HEK293 (cell line): ENCODE measurements around the gene ARFRP1.

Source experiments
- CTCF ChIA-PET: fragments of 350-600 bp; formaldehyde crosslinking; extraction: SDS; loops from one replicate; lab custom pipeline; 2021; ENCODE audit warnings: antibody characterized with exemption; lab: Yijun Ruan, JAX
- POLR2A ChIA-PET: fragments of 300-600 bp; formaldehyde crosslinking; extraction: SDS; loops from one replicate; lab custom pipeline; 2020; ENCODE audit warnings: antibody characterized with exemption, inconsistent platforms; lab: Yijun Ruan, JAX
- H3K27ac ChIP-seq: fragments of 200-500 bp; sonication (Bioruptor generic); 2 replicates; pipeline ENCODE4 v1.5.1; 2014; ENCODE audit warnings: low read depth, low read length, control low read depth, inconsistent platforms; ENCODE audit errors: extremely low read depth
- H3K36me3 ChIP-seq, 2 experiments: fragments of 200-500 bp in 1 of 2; sonication (Bioruptor generic) in 1 of 2; 1 replicate in 1 of 2; 2 replicates in 1 of 2; pipeline ENCODE4 v1.5.1; 2014 to 2017; ENCODE audit warnings: inconsistent platforms in 2 of 2, low read length in 2 of 2; ENCODE audit not compliant: control insufficient read depth in 2 of 2, insufficient read depth in 1 of 2
- H3K4me1 ChIP-seq: fragments of 200-500 bp; sonication (Bioruptor generic); 2 replicates; pipeline ENCODE4 v1.5.1; 2014; ENCODE audit warnings: mild to moderate bottlenecking, low read length, inconsistent platforms; ENCODE audit not compliant: control insufficient read depth, insufficient read depth
- H3K4me3 ChIP-seq: 2 replicates; pipeline ENCODE4 v1.5.1; 2011; ENCODE audit warnings: low read depth, mild to moderate bottlenecking, control low read depth, low read length, moderate library complexity
- H3K9me3 ChIP-seq: fragments of 200-500 bp; sonication (Bioruptor generic); 2 replicates; pipeline ENCODE4 v1.5.1; 2014; ENCODE audit warnings: low read depth, low read length, inconsistent platforms; ENCODE audit not compliant: control insufficient read depth, insufficient read depth
- GLIS2 ChIP-seq: fragments of 450-650 bp; formaldehyde crosslinking; IDR thresholded peaks from 2 replicates; pipeline ENCODE4 v1.5.1; 2016; ENCODE audit warnings: missing biosample characterization, missing genetic modification characterization
- KLF8 ChIP-seq: fragments of 450-650 bp; formaldehyde crosslinking; IDR thresholded peaks from 2 replicates; pipeline ENCODE4 v1.5.1; 2016; ENCODE audit warnings: missing biosample characterization, missing genetic modification characterization
- RBAK ChIP-seq: fragments of 450-650 bp; formaldehyde crosslinking; IDR thresholded peaks from 2 replicates; pipeline ENCODE4 v1.5.1; 2016; ENCODE audit warnings: missing biosample characterization, missing genetic modification characterization
- SCRT2 ChIP-seq: fragments of 450-650 bp; formaldehyde crosslinking; IDR thresholded peaks from 2 replicates; pipeline ENCODE4 v1.5.1; 2016; ENCODE audit warnings: missing biosample characterization, missing genetic modification characterization
- ZBTB8A ChIP-seq: fragments of 450-650 bp; formaldehyde crosslinking; IDR thresholded peaks from 2 replicates; pipeline ENCODE4 v1.5.1; 2016; ENCODE audit warnings: missing biosample characterization, missing genetic modification characterization
- ZNF169 ChIP-seq: fragments of 450-650 bp; formaldehyde crosslinking; IDR thresholded peaks from 2 replicates; pipeline ENCODE4 v1.5.1; 2016; ENCODE audit warnings: missing biosample characterization, missing genetic modification characterization
- ZNF23 ChIP-seq: fragments of 450-650 bp; formaldehyde crosslinking; IDR thresholded peaks from 2 replicates; pipeline ENCODE4 v1.5.1; 2016; ENCODE audit warnings: missing biosample characterization, missing genetic modification characterization, borderline replicate concordance
- ZNF571 ChIP-seq: fragments of 450-650 bp; formaldehyde crosslinking; IDR thresholded peaks from 2 replicates; pipeline ENCODE4 v1.5.0; 2017; ENCODE audit warnings: missing biosample characterization, missing genetic modification characterization
- ZNF600 ChIP-seq: fragments of 450-650 bp; formaldehyde crosslinking; IDR thresholded peaks from 2 replicates; pipeline ENCODE4 v1.5.1; 2016; ENCODE audit warnings: missing biosample characterization, missing genetic modification characterization
- ZNF692 ChIP-seq: fragments of 450-650 bp; formaldehyde crosslinking; IDR thresholded peaks from 2 replicates; pipeline ENCODE4 v1.5.1; 2016; ENCODE audit warnings: missing biosample characterization, missing genetic modification characterization
- ZNF76 ChIP-seq: fragments of 450-650 bp; formaldehyde crosslinking; IDR thresholded peaks from 2 replicates; pipeline ENCODE4; 2016; ENCODE audit warnings: low read depth, missing biosample characterization, missing genetic modification characterization, borderline replicate concordance
- TF ChIP-seq, protein P1 (sequence below): fragments of 450-650 bp; formaldehyde crosslinking; IDR thresholded peaks from 2 replicates; pipeline ENCODE4 v1.5.1; 2016; ENCODE audit warnings: missing biosample characterization, missing genetic modification characterization
- TF ChIP-seq, protein P2 (sequence below): fragments of 450-650 bp; formaldehyde crosslinking; conservative IDR thresholded peaks from 2 replicates; pipeline ENCODE4 v1.5.1; 2016; ENCODE audit warnings: low read depth, missing biosample characterization, missing genetic modification characterization
- TF ChIP-seq, protein P3 (sequence below): fragments of 450-650 bp; formaldehyde crosslinking; IDR thresholded peaks from 2 replicates; pipeline ENCODE4 v1.5.1; 2016; ENCODE audit warnings: missing biosample characterization, missing genetic modification characterization
- TF ChIP-seq, protein P4 (sequence below): fragments of 450-650 bp; formaldehyde crosslinking; IDR thresholded peaks from 2 replicates; pipeline ENCODE4 v1.5.1; 2016; ENCODE audit warnings: missing biosample characterization, missing genetic modification characterization
- TF ChIP-seq, protein P5 (sequence below): fragments of 450-650 bp; formaldehyde crosslinking; IDR thresholded peaks from 2 replicates; pipeline ENCODE4 v1.5.1; 2016; ENCODE audit warnings: missing biosample characterization, missing genetic modification characterization

Gene ARFRP1

GRCh38 chr20:63736893-63737694, 29.3 kb upstream of the ARFRP1 start:
- H3K36me3 ChIP-seq = peaks cover 0 to 61% of the 10 kb centered on the region in 2 experiments; a peak in 2 of 3 replicates
- H3K4me1 ChIP-seq = no peaks in the 10 kb centered on the region; the same call in 1 of the 2 replicates
- CTCF ChIA-PET = interaction anchor here (0.6 kb wide), 1 partner anchor 26 kb away, joined by 4 read pairs; no protein-coding TSS in a partner anchor
- H3K9me3 ChIP-seq = no peaks in the 10 kb centered on the region
- POLR2A ChIA-PET = interaction anchor here (0.6 to 2.4 kb wide), 4 partner anchors 8 to 128 kb away, joined by 3 to 11 read pairs (median 4); partner anchors contain the start of genes ARFRP1, TPD52L2 and ZGPAT
- H3K4me3 ChIP-seq = no peak overlapping the region
- H3K27ac ChIP-seq = no peak overlapping the region
- TF ChIP-seq RBAK (tag by site-specific recombination) = no peak
- TF ChIP-seq ZBTB8A (tag by site-specific recombination) = 0 out of 2 replicates have a peak, but pooled peaks have one; percentile 24
- TF ChIP-seq, protein P1, sequence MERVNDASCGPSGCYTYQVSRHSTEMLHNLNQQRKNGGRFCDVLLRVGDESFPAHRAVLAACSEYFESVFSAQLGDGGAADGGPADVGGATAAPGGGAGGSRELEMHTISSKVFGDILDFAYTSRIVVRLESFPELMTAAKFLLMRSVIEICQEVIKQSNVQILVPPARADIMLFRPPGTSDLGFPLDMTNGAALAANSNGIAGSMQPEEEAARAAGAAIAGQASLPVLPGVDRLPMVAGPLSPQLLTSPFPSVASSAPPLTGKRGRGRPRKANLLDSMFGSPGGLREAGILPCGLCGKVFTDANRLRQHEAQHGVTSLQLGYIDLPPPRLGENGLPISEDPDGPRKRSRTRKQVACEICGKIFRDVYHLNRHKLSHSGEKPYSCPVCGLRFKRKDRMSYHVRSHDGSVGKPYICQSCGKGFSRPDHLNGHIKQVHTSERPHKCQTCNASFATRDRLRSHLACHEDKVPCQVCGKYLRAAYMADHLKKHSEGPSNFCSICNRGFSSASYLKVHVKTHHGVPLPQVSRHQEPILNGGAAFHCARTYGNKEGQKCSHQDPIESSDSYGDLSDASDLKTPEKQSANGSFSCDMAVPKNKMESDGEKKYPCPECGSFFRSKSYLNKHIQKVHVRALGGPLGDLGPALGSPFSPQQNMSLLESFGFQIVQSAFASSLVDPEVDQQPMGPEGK = peak; percentile 23; the same call in 1 of the 2 replicates
- TF ChIP-seq, protein P2, sequence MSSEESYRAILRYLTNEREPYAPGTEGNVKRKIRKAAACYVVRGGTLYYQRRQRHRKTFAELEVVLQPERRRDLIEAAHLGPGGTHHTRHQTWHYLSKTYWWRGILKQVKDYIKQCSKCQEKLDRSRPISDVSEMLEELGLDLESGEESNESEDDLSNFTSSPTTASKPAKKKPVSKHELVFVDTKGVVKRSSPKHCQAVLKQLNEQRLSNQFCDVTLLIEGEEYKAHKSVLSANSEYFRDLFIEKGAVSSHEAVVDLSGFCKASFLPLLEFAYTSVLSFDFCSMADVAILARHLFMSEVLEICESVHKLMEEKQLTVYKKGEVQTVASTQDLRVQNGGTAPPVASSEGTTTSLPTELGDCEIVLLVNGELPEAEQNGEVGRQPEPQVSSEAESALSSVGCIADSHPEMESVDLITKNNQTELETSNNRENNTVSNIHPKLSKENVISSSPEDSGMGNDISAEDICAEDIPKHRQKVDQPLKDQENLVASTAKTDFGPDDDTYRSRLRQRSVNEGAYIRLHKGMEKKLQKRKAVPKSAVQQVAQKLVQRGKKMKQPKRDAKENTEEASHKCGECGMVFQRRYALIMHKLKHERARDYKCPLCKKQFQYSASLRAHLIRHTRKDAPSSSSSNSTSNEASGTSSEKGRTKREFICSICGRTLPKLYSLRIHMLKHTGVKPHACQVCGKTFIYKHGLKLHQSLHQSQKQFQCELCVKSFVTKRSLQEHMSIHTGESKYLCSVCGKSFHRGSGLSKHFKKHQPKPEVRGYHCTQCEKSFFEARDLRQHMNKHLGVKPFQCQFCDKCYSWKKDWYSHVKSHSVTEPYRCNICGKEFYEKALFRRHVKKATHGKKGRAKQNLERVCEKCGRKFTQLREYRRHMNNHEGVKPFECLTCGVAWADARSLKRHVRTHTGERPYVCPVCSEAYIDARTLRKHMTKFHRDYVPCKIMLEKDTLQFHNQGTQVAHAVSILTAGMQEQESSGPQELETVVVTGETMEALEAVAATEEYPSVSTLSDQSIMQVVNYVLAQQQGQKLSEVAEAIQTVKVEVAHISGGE (tag by site-specific recombination) = no peak
- TF ChIP-seq, protein P3, sequence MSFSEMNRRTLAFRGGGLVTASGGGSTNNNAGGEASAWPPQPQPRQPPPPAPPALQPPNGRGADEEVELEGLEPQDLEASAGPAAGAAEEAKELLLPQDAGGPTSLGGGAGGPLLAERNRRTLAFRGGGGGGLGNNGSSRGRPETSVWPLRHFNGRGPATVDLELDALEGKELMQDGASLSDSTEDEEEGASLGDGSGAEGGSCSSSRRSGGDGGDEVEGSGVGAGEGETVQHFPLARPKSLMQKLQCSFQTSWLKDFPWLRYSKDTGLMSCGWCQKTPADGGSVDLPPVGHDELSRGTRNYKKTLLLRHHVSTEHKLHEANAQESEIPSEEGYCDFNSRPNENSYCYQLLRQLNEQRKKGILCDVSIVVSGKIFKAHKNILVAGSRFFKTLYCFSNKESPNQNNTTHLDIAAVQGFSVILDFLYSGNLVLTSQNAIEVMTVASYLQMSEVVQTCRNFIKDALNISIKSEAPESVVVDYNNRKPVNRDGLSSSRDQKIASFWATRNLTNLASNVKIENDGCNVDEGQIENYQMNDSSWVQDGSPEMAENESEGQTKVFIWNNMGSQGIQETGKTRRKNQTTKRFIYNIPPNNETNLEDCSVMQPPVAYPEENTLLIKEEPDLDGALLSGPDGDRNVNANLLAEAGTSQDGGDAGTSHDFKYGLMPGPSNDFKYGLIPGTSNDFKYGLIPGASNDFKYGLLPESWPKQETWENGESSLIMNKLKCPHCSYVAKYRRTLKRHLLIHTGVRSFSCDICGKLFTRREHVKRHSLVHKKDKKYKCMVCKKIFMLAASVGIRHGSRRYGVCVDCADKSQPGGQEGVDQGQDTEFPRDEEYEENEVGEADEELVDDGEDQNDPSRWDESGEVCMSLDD = no peak
- TF ChIP-seq ZNF600 (tag by site-specific recombination) = peak; percentile 25; the same call in 1 of the 2 replicates
- peak; percentile 24 for TF ChIP-seq GLIS2 (tag by site-specific recombination)

DNA sequence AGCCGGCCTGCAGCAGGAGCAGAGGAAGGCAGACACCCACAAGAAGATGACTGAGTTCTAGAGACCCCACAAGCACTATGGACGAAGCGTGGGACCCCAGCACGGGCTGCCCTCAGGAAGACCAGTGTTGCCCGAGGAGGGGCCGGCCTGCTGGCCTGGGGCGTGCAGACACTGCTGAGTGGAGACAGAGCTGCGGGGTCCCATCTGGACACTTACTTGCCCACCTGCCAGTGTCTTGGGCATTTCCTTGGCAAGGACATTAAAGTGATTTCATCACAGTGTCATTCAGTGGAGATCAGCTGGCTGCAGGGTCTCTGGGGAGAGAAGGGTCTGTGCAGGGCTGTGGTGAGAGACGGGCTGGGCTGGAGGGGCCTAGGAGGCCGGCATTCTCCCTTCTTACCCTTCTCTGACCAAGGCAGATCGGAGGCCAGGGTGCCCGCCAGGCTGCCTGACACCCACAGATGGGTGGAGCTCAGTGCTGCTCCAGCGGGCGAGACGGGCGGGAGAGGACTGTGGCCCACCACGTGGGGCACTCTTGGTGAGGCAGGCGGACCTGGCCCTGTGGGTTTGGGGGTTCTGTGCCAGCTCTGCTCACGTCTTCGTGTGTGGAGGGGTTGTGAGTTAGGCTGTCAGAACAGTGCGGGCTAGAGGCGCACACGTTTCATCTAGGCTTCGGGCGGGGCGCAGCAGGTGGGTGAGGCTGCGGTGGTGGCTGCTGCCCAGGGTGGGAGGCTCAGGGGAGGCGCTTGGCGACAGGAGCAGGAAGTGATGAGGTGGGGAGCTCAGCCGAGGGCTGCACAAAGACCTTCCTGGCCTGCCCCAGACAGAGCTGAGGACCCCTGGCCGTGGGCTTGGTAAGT, 28.3 kb upstream of the ARFRP1 start, which contains the start of gene LIME1:
Gene LIME1 (plus strand): TSS at position 806 of the 860 bp plus-strand sequence. CDS start 886 bp downstream, outside the sequence.
- Histone ChIP-seq H3K36me3 (peaks cover 0 to 61% of the 10 kb centered on the region in 2 experiments; a peak in 2 of 3 replicates), H3K4me3 (no peak within 1 kb of the TSS), H3K4me1 (no peaks in the 10 kb centered on the region; the same call in 1 of the 2 replicates), H3K9me3 (no peaks in the 10 kb centered on the region), H3K27ac (no peak within 1 kb of the TSS)
- ChIA-PET POLR2A (interaction anchor here (0.7 to 2.4 kb wide), 3 partner anchors 9 to 129 kb away, joined by 3 to 11 read pairs (median 3); partner anchors contain the start of genes ARFRP1, TPD52L2 and ZGPAT), CTCF (no interaction called here)
- TF ChIP-seq KLF8 (tag by site-specific recombination) = peak; percentile 79
- no peak for TF ChIP-seq ZNF23
- no peak for TF ChIP-seq ZNF76 (tag by site-specific recombination)
- TF ChIP-seq, protein P4, sequence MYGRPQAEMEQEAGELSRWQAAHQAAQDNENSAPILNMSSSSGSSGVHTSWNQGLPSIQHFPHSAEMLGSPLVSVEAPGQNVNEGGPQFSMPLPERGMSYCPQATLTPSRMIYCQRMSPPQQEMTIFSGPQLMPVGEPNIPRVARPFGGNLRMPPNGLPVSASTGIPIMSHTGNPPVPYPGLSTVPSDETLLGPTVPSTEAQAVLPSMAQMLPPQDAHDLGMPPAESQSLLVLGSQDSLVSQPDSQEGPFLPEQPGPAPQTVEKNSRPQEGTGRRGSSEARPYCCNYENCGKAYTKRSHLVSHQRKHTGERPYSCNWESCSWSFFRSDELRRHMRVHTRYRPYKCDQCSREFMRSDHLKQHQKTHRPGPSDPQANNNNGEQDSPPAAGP (tag by site-specific recombination) = peak; percentile 71
- TF ChIP-seq SCRT2 = peak; percentile 80
- TF ChIP-seq ZNF692 (tag by site-specific recombination) = no peak
- TF ChIP-seq GLIS2 (tag by site-specific recombination) = peak; percentile 36
- TF ChIP-seq ZNF571 (tag by site-specific recombination) = no peak
- no peak for TF ChIP-seq ZNF169 (tag by site-specific recombination)
- TF ChIP-seq, protein P5, sequence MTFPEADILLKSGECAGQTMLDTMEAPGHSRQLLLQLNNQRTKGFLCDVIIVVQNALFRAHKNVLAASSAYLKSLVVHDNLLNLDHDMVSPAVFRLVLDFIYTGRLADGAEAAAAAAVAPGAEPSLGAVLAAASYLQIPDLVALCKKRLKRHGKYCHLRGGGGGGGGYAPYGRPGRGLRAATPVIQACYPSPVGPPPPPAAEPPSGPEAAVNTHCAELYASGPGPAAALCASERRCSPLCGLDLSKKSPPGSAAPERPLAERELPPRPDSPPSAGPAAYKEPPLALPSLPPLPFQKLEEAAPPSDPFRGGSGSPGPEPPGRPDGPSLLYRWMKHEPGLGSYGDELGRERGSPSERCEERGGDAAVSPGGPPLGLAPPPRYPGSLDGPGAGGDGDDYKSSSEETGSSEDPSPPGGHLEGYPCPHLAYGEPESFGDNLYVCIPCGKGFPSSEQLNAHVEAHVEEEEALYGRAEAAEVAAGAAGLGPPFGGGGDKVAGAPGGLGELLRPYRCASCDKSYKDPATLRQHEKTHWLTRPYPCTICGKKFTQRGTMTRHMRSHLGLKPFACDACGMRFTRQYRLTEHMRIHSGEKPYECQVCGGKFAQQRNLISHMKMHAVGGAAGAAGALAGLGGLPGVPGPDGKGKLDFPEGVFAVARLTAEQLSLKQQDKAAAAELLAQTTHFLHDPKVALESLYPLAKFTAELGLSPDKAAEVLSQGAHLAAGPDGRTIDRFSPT (tag by site-specific recombination) = 0 out of 2 replicates have a peak, but pooled peaks have one; percentile 57
